GM23338 (cell line): ENCODE measurements around the gene SLC25A39. TPM values are rescaled to one million over a fixed set of nuclear protein-coding genes. Genes with fewer than 3 reads are reported as not detected.

ENCODE experiments used
- ATAC-seq: fragments of 200-7000 bp; cut with Tn5 transposase; 3 replicates; pipeline ENCODE4 v1.9.1; 2020
- DNase-seq: peaks from one replicate; pipeline ENCODE4 v3.0.0-alpha.2; 2015; ENCODE audit warnings: low spot score
- H2AFZ ChIP-seq: fragments of 200-600 bp; sonication (generic); 2 replicates; pipeline ENCODE4 v1.8.0; 2016; ENCODE audit warnings: antibody characterized with exemption, mild to moderate bottlenecking, moderate library complexity
- H3F3A ChIP-seq: fragments of 200-600 bp; sonication (generic); replicated peaks from 2 replicates; pipeline ENCODE4 v1.8.0; 2017; ENCODE audit warnings: antibody characterized with exemption, mixed run types, low read depth
- H3K27ac ChIP-seq: fragments of 200-600 bp; sonication (generic); 2 replicates; pipeline ENCODE4 v1.6.1; 2016; ENCODE audit warnings: low read depth
- H3K27me3 ChIP-seq: fragments of 200-600 bp; sonication (generic); 2 replicates; pipeline ENCODE4 v1.8.0; 2016; ENCODE audit warnings: mild to moderate bottlenecking, mixed run types, moderate library complexity; ENCODE audit not compliant: insufficient read depth
- H3K36me3 ChIP-seq: fragments of 200-600 bp; sonication (generic); 2 replicates; pipeline ENCODE4 v1.8.0; 2016; ENCODE audit warnings: mild to moderate bottlenecking; ENCODE audit not compliant: insufficient read depth
- H3K4me1 ChIP-seq: fragments of 200-600 bp; sonication (generic); 2 replicates; pipeline ENCODE4 v1.8.0; 2016; ENCODE audit warnings: mild to moderate bottlenecking, moderate library complexity; ENCODE audit not compliant: insufficient read depth
- H3K4me2 ChIP-seq: fragments of 200-600 bp; sonication (generic); 2 replicates; pipeline ENCODE4 v1.7.1; 2017; ENCODE audit warnings: mixed run types
- H3K4me3 ChIP-seq: fragments of 200-600 bp; sonication (generic); 2 replicates; pipeline ENCODE4 v1.6.1; 2016; ENCODE audit warnings: mixed run types
- H3K79me2 ChIP-seq: fragments of 200-600 bp; sonication (generic); replicated peaks from 2 replicates; pipeline ENCODE4 v1.8.0; 2017; ENCODE audit warnings: mild to moderate bottlenecking; ENCODE audit not compliant: insufficient read depth
- H3K9me2 ChIP-seq: fragments of 200-600 bp; sonication (generic); 2 replicates; pipeline ENCODE4 v1.8.0; 2017; ENCODE audit not compliant: insufficient read depth
- H4K20me1 ChIP-seq: fragments of 200-600 bp; sonication (generic); replicated peaks from 2 replicates; pipeline ENCODE4 v1.8.0; 2017; ENCODE audit warnings: mild to moderate bottlenecking; ENCODE audit not compliant: insufficient read depth
- H3K27ac Mint-ChIP-seq: 2 replicates; pipeline ENCODE4 v1.8.0; 2020; ENCODE audit warnings: inconsistent platforms, mild to moderate bottlenecking, moderate library complexity, mixed read lengths
- H3K27me3 Mint-ChIP-seq: 3 replicates; pipeline ENCODE4 v1.8.0; 2022; ENCODE audit warnings: low read depth, mild to moderate bottlenecking, moderate library complexity, mixed read lengths, inconsistent platforms; ENCODE audit not compliant: insufficient read depth, poor library complexity
- H3K36me3 Mint-ChIP-seq: 3 replicates; pipeline ENCODE4 v1.8.0; 2021; ENCODE audit warnings: low read depth, mild to moderate bottlenecking, inconsistent platforms, moderate library complexity, mixed read lengths
- H3K4me1 Mint-ChIP-seq: 3 replicates; pipeline ENCODE4 v1.8.0; 2020; ENCODE audit warnings: mild to moderate bottlenecking, inconsistent platforms, mixed read lengths
- H3K4me3 Mint-ChIP-seq: 3 replicates; pipeline ENCODE4 v1.8.0; 2021; ENCODE audit warnings: moderate library complexity, mild to moderate bottlenecking, inconsistent platforms, mixed read lengths
- H3K9me3 Mint-ChIP-seq: 3 replicates; pipeline ENCODE4 v1.8.0; 2020; ENCODE audit warnings: moderate library complexity, mild to moderate bottlenecking, inconsistent platforms, mixed read lengths
- CREB1 ChIP-seq: fragments of 250-450 bp; sonication (Bioruptor Pico); IDR thresholded peaks from 2 replicates; pipeline ENCODE4 v1.5.0; 2020; ENCODE audit warnings: low read depth, mild to moderate bottlenecking, moderate library complexity
- EZH2 ChIP-seq: fragments of 200-600 bp; sonication (generic); IDR thresholded peaks from one replicate; pipeline ENCODE4 v1.8.0; 2017; ENCODE audit warnings: antibody characterized with exemption, mild to moderate bottlenecking, low read depth; ENCODE audit not compliant: unreplicated experiment
- EZH2phosphoT487 ChIP-seq: fragments of 200-600 bp; sonication (generic); IDR thresholded peaks from one replicate; pipeline ENCODE4 v1.8.1; 2018; ENCODE audit warnings: antibody characterized with exemption; ENCODE audit not compliant: unreplicated experiment
- JUNB ChIP-seq: IDR thresholded peaks from one replicate; pipeline ENCODE4 v1.6.1; 2016; ENCODE audit warnings: antibody characterized with exemption; ENCODE audit not compliant: unreplicated experiment
- NANOG ChIP-seq: IDR thresholded peaks from 2 replicates; pipeline ENCODE4 v1.6.1; 2016; ENCODE audit warnings: antibody characterized with exemption, borderline replicate concordance
- POLR2AphosphoS5 ChIP-seq: IDR thresholded peaks from 2 replicates; pipeline ENCODE4 v1.6.1; 2016; ENCODE audit warnings: antibody characterized with exemption, low read depth
- STAT1 ChIP-seq: IDR thresholded peaks from one replicate; pipeline ENCODE4 v1.6.1; 2016; ENCODE audit warnings: antibody characterized with exemption; ENCODE audit not compliant: unreplicated experiment
- ZNF114 ChIP-seq: fragments of 250-450 bp; sonication (Bioruptor Pico); IDR thresholded peaks from 2 replicates; pipeline ENCODE4 v1.5.0; 2020; ENCODE audit warnings: mild to moderate bottlenecking, moderate library complexity
- ZNF331 ChIP-seq: fragments of 250-450 bp; sonication (Bioruptor Pico); IDR thresholded peaks from 2 replicates; pipeline ENCODE4 v1.5.0; 2020; ENCODE audit warnings: low read depth, mild to moderate bottlenecking, moderate library complexity
- polyA plus RNA-seq: library from polyadenylated mRNA; unstranded; fragments of >200 nt; fragmentation: Nextera tagmentation; extraction: Ambion mirVana; gene quantifications from 2 replicates; pipeline ENCODE4 v1.2.1, GENCODE V29; 2016
- total RNA-seq: library from RNA; depleted of rRNA; stranded (reverse); fragments of >200 nt; shearing (Covaris generic); gene quantifications from 2 replicates; pipeline ENCODE4 v1.2.3, GENCODE V29; 2014
- TF ChIP-seq, protein P1 (sequence below): IDR thresholded peaks from 2 replicates; pipeline ENCODE4 v1.6.1; 2016; ENCODE audit warnings: antibody characterized with exemption
- TF ChIP-seq, protein P2 (sequence below): fragments of 250-450 bp; sonication (Bioruptor Pico); IDR thresholded peaks from 2 replicates; pipeline ENCODE4 v1.5.0; 2020; ENCODE audit warnings: mild to moderate bottlenecking, moderate library complexity
- TF ChIP-seq, protein P3 (sequence below), 2 experiments: fragments of 200-600 bp in 1 of 2; sonication (generic) in 1 of 2; conservative IDR thresholded peaks; 2 replicates each; pipeline versions ENCODE4 v1.5.1 to v1.6.1; 2016 to 2017; ENCODE audit warnings: antibody characterized with exemption in 2 of 2, low read depth in 2 of 2, mild to moderate bottlenecking in 2 of 2, moderate library complexity in 1 of 2
- TF ChIP-seq, protein P4 (sequence below): IDR thresholded peaks from one replicate; pipeline ENCODE4 v1.6.1; 2018; ENCODE audit warnings: antibody characterized with exemption; ENCODE audit not compliant: unreplicated experiment

The SLC25A39 gene
- total and polyA plus RNA-seq, 2 experiments from 2014 or later: 184 to 202 TPM

DNA sequence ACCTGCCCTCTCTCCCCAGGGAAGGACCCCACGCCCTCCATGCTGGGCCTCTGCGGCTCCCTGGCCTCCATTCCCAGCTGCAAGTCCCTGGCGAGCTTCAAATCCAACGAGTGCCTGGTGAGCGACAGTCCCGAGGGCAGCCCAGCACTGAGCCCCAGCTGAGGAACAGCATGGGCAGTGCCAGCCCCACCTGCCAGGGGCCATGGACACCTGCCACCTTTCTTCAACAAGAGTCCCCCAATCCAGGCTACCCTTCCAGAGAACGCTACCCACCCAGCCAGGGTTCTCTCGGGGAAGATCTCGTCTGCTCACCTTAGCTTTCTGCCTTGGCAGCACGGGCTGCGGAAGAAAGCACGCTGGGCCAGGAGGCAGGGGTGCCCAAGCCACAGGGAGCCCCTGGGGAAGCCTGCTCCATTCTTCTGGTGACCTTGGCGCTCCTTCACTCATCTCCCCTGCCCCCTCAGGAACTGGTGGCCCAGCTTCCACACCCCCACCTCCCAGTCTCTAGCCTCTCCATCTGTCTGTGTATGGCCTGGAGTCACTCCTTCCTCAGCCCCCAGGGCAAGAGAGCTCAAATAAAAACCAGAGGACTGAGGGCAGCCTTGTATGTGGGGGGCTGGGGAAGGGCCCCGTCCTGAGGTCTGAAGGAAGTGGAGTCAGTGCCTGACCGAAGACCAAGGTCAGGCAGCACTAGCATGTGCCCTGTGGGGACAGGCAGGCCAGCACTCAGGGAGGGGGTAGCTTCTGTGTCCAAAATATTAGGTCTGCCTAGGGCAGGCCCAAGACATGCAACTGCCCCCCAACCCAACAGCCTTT lies 6.3 kb downstream of the SLC25A39 start:
- Mint-ChIP-seq H3K27ac (no peak overlapping the region; the same call in 1 of the 2 replicates), H3K9me3 (no peaks in the 10 kb centered on the region), H3K4me3 (no peak overlapping the region; the same call in 2 of the 3 replicates), H3K36me3 (peaks cover 31% of the 10 kb centered on the region), H3K4me1 (peaks cover 20% of the 10 kb centered on the region), H3K27me3 (peaks cover 42% of the 10 kb centered on the region)
- Histone ChIP-seq H4K20me1 (no peaks in the 10 kb centered on the region), H3K79me2 (no peaks in the 10 kb centered on the region), H3K27ac (no peak overlapping the region), H3K9me2 (no peaks in the 10 kb centered on the region), H3K36me3 (0 out of 2 replicates have a peak, but pooled peaks cover 4% of the 10 kb centered on the region), H3K4me3 (no peak overlapping the region), H3K4me2 (no peak overlapping the region), H3F3A (0 out of 2 replicates have a peak, but pooled peaks cover 4% of the 10 kb centered on the region), H2AFZ (no peak overlapping the region), H3K4me1 (peaks cover 6% of the 10 kb centered on the region; the same call in 1 of the 2 replicates), H3K27me3 (peaks cover 28% of the 10 kb centered on the region)
- ATAC-seq (no peak), DNase-seq (no peak)
- TF ChIP-seq, protein P1, sequence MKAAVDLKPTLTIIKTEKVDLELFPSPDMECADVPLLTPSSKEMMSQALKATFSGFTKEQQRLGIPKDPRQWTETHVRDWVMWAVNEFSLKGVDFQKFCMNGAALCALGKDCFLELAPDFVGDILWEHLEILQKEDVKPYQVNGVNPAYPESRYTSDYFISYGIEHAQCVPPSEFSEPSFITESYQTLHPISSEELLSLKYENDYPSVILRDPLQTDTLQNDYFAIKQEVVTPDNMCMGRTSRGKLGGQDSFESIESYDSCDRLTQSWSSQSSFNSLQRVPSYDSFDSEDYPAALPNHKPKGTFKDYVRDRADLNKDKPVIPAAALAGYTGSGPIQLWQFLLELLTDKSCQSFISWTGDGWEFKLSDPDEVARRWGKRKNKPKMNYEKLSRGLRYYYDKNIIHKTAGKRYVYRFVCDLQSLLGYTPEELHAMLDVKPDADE: no peak
- TF ChIP-seq EZH2phosphoT487 (no peak), CREB1 (CRISPR knock-in tag) (no peak), ZNF331 (CRISPR knock-in tag) (no peak), NANOG (no peak), JUNB (no peak), POLR2AphosphoS5 (no peak), ZNF114 (CRISPR knock-in tag) (no peak), STAT1 (no peak), EZH2 (no peak)
- TF ChIP-seq, protein P2, sequence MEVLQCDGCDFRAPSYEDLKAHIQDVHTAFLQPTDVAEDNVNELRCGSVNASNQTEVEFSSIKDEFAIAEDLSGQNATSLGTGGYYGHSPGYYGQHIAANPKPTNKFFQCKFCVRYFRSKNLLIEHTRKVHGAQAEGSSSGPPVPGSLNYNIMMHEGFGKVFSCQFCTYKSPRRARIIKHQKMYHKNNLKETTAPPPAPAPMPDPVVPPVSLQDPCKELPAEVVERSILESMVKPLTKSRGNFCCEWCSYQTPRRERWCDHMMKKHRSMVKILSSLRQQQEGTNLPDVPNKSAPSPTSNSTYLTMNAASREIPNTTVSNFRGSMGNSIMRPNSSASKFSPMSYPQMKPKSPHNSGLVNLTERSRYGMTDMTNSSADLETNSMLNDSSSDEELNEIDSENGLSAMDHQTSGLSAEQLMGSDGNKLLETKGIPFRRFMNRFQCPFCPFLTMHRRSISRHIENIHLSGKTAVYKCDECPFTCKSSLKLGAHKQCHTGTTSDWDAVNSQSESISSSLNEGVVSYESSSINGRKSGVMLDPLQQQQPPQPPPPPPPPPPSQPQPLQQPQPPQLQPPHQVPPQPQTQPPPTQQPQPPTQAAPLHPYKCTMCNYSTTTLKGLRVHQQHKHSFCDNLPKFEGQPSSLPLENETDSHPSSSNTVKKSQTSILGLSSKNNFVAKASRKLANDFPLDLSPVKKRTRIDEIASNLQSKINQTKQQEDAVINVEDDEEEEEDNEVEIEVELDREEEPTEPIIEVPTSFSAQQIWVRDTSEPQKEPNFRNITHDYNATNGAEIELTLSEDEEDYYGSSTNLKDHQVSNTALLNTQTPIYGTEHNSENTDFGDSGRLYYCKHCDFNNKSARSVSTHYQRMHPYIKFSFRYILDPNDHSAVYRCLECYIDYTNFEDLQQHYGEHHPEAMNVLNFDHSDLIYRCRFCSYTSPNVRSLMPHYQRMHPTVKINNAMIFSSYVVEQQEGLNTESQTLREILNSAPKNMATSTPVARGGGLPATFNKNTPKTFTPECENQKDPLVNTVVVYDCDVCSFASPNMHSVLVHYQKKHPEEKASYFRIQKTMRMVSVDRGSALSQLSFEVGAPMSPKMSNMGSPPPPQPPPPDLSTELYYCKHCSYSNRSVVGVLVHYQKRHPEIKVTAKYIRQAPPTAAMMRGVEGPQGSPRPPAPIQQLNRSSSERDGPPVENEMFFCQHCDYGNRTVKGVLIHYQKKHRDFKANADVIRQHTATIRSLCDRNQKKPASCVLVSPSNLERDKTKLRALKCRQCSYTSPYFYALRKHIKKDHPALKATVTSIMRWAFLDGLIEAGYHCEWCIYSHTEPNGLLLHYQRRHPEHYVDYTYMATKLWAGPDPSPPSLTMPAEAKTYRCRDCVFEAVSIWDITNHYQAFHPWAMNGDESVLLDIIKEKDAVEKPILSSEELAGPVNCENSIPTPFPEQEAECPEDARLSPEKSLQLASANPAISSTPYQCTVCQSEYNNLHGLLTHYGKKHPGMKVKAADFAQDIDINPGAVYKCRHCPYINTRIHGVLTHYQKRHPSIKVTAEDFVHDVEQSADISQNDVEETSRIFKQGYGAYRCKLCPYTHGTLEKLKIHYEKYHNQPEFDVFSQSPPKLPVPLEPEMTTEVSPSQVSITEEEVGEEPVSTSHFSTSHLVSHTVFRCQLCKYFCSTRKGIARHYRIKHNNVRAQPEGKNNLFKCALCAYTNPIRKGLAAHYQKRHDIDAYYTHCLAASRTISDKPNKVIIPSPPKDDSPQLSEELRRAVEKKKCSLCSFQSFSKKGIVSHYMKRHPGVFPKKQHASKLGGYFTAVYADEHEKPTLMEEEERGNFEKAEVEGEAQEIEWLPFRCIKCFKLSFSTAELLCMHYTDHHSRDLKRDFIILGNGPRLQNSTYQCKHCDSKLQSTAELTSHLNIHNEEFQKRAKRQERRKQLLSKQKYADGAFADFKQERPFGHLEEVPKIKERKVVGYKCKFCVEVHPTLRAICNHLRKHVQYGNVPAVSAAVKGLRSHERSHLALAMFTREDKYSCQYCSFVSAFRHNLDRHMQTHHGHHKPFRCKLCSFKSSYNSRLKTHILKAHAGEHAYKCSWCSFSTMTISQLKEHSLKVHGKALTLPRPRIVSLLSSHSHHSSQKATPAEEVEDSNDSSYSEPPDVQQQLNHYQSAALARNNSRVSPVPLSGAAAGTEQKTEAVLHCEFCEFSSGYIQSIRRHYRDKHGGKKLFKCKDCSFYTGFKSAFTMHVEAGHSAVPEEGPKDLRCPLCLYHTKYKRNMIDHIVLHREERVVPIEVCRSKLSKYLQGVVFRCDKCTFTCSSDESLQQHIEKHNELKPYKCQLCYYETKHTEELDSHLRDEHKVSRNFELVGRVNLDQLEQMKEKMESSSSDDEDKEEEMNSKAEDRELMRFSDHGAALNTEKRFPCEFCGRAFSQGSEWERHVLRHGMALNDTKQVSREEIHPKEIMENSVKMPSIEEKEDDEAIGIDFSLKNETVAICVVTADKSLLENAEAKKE (CRISPR knock-in tag): no peak
- TF ChIP-seq, protein P3, sequence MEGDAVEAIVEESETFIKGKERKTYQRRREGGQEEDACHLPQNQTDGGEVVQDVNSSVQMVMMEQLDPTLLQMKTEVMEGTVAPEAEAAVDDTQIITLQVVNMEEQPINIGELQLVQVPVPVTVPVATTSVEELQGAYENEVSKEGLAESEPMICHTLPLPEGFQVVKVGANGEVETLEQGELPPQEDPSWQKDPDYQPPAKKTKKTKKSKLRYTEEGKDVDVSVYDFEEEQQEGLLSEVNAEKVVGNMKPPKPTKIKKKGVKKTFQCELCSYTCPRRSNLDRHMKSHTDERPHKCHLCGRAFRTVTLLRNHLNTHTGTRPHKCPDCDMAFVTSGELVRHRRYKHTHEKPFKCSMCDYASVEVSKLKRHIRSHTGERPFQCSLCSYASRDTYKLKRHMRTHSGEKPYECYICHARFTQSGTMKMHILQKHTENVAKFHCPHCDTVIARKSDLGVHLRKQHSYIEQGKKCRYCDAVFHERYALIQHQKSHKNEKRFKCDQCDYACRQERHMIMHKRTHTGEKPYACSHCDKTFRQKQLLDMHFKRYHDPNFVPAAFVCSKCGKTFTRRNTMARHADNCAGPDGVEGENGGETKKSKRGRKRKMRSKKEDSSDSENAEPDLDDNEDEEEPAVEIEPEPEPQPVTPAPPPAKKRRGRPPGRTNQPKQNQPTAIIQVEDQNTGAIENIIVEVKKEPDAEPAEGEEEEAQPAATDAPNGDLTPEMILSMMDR (conservative IDR thresholded peaks at IDR 0.05; ENCODE audit: low read depth in 2 of 2): no peak
- TF ChIP-seq, protein P4, sequence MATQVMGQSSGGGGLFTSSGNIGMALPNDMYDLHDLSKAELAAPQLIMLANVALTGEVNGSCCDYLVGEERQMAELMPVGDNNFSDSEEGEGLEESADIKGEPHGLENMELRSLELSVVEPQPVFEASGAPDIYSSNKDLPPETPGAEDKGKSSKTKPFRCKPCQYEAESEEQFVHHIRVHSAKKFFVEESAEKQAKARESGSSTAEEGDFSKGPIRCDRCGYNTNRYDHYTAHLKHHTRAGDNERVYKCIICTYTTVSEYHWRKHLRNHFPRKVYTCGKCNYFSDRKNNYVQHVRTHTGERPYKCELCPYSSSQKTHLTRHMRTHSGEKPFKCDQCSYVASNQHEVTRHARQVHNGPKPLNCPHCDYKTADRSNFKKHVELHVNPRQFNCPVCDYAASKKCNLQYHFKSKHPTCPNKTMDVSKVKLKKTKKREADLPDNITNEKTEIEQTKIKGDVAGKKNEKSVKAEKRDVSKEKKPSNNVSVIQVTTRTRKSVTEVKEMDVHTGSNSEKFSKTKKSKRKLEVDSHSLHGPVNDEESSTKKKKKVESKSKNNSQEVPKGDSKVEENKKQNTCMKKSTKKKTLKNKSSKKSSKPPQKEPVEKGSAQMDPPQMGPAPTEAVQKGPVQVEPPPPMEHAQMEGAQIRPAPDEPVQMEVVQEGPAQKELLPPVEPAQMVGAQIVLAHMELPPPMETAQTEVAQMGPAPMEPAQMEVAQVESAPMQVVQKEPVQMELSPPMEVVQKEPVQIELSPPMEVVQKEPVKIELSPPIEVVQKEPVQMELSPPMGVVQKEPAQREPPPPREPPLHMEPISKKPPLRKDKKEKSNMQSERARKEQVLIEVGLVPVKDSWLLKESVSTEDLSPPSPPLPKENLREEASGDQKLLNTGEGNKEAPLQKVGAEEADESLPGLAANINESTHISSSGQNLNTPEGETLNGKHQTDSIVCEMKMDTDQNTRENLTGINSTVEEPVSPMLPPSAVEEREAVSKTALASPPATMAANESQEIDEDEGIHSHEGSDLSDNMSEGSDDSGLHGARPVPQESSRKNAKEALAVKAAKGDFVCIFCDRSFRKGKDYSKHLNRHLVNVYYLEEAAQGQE: no peak
